HG02884 (cell line): Measurements from ENCODE around the gene DNAH2.

Source experiments
- ATAC-seq: cut with Tn5 transposase; IDR thresholded peaks from one replicate; pipeline ENCODE4 v1.9.1; 2021; ENCODE audit warnings: mild to moderate bottlenecking, moderate library complexity; ENCODE audit not compliant: unreplicated experiment

Gene DNAH2

GRCh38 chr17:7716901-7717755 is at the start of gene DNAH2:
DNAH2 (plus strand) TSS chr17:7717744; CDS start chr17:7719735, 1,991 bp downstream.
- no peak for ATAC-seq

DNA sequence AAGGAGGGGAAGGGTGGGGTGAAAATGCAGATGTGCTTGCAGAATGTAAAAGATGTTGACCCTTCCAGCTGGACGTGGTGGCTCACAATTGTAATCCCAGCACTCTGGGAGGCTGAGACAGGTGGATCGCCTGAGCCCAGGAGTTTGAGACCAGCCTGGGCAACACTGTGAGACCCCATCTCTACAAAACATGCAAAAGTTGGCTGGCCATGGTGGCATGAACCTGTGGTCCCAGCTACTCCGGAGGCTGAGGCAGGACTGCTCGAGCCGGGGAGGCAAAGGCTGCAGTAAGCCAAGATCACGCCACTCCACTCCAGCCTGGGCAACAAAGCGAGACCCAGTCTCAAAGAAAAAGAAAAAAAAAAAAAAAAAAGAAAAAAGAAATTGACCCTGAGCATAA is 49.1 kb upstream of the DNAH2 start:
- no peak for ATAC-seq

GRCh38 chr17:7673239-7673638 is 44.3 kb upstream of the DNAH2 start:
- ATAC-seq = no peak

- ATAC-seq = no peak
These were observed 42.6 kb upstream of the DNAH2 start for GRCh38 chr17:7674934-7675333.

DNA sequence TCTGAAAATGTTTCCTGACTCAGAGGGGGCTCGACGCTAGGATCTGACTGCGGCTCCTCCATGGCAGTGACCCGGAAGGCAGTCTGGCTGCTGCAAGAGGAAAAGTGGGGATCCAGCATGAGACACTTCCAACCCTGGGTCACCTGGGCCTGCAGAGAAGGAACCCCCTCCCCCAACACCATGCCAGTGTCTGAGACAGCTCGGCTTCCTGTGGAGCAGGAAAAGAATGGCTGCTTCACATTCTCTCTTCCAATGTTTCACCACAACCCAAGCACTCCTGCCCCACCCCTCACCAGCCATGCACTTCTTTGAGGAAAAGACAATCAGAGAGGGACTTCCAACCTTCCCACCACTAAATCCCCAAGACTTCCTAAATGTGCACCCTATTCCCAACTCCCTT is 41.0 kb upstream of the DNAH2 start:
- no peak for ATAC-seq

- no peak for ATAC-seq
These were observed 40.0 kb upstream of the DNAH2 start for GRCh38 chr17:7677388-7678067.

DNA sequence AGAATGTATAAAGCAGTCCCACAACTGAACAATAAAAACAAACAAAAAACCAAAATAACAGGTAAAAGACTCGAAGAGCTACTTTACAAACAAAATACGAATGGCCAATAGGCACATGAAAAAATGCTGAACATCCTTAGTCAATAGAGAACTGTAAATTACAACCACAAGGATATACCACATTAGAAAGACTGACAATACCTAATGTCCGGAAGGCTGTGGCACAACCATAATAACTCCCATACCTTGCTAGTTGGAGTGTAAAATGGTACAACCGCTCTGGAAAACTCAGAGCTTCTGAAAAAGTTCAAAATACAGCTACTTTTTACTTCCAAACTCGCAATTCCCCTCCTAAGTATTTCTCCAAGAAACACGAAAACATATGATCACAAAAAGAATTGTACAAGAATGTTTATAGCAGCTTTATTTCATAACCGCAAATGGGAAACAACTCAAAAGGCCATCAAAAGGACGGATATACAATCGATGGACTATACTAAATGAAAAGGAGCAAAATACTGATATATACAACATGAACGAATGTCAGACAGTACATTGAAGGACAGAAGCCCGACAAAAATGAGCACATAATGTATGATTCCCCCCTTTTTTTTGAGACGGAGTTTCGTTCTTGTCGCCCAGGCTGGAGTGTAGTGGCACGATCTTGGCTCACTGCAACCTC is 32.6 kb upstream of the DNAH2 start:
- ATAC-seq = no peak

GRCh38 chr17:7685533-7686221 is 31.9 kb upstream of the DNAH2 start:
- peak; percentile 44 for ATAC-seq

DNA sequence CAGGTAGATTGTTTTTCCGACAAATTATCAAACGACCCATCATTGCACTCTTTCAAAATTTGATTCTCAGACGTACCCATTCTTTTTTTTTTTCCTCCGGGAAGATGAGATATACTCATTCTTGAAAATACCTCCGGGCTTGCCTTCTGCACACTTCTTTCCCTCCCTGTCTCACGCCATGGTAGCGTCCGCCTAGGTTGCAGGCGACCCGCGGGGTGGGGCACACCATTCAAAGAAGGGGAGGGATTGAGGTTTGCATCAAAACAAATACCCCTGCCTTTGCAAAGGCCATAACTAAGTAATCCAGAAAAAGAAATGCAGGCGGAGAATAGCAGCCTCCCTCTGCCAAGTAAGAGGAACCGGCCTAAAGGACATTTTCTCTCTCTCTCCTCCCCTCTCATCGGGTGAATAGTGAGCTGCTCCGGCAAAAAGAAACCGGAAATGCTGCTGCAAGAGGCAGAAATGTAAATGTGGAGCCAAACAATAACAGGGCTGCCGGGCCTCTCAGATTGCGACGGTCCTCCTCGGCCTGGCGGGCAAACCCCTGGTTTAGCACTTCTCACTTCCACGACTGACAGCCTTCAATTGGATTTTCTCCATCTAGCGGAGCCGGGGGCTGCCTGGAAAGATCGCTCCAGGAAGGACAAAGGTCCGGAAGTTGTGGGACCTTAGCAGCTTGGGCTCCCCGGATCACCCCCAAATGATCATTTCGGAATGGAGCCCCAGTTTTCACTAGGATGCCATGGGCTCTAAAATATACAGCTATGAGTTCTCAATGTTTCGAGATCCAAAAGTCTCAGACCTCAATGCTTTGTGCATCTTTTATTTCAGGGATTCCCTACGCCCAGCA is 31.1 kb upstream of the DNAH2 start:
- ATAC-seq = peak; percentile 31

- no peak for ATAC-seq
These were observed 30.3 kb upstream of the DNAH2 start, which contains the start of gene TP53 for GRCh38 chr17:7687072-7687907. TP53 (minus strand) TSS chr17:7687490; CDS start chr17:7676594, 10,896 bp downstream.

DNA sequence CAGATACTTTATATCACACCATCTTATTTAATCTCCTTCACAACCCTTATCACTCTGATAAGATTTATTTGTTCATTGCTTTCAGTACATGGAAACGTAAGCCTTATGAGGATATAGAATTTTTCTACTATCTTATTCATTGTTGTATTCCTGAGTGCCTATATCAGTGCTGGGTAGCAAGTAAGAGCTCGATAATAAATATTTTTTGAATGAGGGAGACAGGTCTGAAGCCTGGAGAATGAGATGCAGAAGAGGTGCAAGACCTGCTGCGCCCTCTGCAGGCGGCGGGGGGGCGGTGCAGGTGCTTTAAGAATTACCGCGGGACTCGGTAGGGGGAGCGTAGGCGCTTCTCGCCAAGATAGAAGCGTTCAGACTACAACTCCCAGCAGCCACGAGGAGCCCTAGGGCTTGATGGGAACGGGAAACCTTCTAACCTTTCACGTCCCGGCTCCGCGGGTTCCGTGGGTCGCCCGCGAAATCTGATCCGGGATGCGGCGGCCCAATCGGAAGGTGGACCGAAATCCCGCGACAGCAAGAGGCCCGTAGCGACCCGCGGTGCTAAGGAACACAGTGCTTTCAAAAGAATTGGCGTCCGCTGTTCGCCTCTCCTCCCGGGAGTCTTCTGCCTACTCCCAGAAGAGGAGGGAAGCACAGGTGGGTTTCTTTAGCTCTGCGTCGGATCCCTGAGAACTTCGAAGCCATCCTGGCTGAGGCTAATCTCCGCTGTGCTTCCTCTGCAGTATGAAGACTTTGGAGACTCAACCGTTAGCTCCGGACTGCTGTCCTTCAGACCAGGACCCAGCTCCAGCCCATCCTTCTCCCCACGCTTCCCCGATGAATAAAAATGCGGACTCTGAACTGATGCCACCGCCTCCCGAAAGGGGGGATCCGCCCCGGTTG is 29.4 kb upstream of the DNAH2 start, which contains the start of gene WRAP53:
TSS of gene WRAP53 (plus strand) at position 570 of the 900 bp plus-strand sequence. CDS start at position 742, 172 bp downstream.
- ATAC-seq = peak; percentile 56

DNA sequence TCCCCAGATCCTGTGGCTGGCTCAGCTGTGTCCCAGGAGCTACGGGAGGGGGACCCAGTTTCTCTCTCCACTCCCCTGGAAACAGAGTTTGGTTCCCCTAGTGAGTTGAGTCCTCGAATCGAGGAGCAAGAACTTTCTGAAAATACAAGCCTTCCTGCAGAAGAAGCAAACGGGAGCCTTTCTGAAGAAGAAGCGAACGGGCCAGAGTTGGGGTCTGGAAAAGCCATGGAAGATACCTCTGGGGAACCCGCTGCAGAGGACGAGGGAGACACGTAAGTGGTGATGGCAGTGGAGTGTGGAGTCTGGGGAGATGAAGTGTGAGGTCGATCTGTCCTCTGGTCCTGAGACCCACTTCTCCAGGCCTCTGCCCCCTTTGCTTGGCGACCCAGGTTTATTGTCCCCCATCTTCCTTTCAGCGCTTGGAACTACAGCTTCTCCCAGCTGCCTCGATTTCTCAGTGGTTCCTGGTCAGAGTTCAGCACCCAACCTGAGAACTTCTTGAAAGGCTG is 28.7 kb upstream of the DNAH2 start:
- ATAC-seq = no peak

- ATAC-seq = no peak
These were observed 22.0 kb upstream of the DNAH2 start for GRCh38 chr17:7695586-7695985.

DNA sequence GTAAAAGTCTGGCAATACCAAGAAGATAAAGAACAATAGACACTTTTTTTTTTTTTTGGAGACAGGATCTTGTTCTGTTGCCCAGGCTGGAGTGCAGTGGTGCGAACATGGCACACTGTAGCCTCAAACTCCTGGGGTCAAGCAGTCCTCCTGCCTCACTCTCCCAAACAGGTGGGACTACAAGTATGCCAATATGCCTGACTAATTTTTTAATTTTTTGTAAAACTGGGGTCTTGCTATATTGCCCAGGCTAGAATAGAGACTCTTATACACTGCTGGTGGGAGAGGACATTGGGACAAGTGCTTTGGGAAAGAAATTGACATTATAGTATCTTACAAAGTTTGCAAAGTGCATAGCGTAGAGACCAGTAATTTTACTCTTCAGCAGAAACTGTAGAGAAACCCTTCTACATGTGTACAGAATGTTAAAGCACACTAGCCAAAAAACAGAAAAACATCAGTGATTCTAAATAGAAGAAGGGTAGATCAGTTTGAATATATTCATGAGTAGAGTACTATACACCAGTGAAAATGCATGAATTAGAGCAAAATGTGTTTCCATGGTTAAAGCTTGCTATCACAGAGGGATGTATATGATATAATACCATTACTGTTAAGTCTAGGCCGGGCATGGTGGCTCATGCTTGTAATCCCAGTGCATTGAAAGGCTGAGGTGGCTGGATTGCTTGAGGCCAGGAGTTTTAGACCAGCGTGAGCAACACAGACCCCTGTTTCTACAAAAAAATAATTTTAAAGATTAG is 19.5 kb upstream of the DNAH2 start:
- ATAC-seq = no peak

GRCh38 chr17:7700510-7700909 is 17.0 kb upstream of the DNAH2 start:
- no peak for ATAC-seq

DNA sequence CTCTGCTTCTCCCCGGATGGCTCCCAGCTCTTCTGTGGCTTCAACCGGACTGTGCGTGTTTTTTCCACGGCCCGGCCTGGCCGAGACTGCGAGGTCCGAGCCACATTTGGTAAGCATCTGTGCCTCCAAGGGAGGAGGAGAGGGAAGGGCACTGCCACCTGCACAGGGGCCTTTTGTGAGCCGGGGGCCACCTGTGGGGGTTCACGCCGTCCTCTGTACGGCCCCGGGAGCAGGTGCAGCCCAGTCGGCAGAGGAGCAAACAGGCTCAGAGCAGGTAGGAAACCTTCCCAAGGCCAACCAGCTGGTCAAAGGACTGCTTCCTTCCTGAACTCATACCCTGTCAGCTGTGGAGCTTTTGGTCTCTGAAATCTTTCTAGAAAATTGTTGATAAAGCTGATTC is 15.9 kb upstream of the DNAH2 start:
- ATAC-seq = no peak

DNA sequence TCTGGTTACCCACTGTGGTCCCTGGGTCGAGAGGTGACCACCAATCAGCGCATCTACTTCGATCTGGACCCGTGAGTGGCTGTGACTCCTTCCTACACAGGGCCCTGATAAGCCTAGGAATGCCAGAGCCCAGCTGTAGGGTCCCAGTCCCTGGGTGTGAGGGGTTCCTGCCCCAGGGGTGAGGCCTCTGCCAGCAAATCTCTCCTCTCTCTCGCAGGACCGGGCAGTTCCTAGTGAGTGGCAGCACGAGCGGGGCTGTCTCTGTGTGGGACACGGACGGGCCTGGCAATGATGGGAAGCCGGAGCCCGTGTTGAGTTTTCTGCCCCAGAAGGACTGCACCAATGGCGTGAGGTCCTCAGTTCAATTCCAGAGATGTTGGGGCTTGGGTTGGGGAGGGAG is 14.8 kb upstream of the DNAH2 start:
- no peak for ATAC-seq
